T-helper 2 cell (primary cell): Measurements from ENCODE around the gene LYSMD3.
A peak's percentile ranks its signal among the peaks of the same experiment; 100 is the strongest.
"Not testable (repeated sequence)": the region's sequence is repeated elsewhere in the genome, so short reads cannot be mapped to it uniquely, and the experiment has no call there.

Experiments used
- DNase-seq, 5 experiments: peaks; one replicate each; pipeline versions ENCODE4 v3.0.0 to v3.0.0-alpha.2; 2012 to 2022
- total RNA-seq, 2 donors: gene quantifications; one replicate each; lab custom pipeline; 2026; lab: John Stamatoyannopoulos, UW

Gene LYSMD3
- 29.9 to 34.2 reads per million in 2 donors for total RNA-seq

DNA sequence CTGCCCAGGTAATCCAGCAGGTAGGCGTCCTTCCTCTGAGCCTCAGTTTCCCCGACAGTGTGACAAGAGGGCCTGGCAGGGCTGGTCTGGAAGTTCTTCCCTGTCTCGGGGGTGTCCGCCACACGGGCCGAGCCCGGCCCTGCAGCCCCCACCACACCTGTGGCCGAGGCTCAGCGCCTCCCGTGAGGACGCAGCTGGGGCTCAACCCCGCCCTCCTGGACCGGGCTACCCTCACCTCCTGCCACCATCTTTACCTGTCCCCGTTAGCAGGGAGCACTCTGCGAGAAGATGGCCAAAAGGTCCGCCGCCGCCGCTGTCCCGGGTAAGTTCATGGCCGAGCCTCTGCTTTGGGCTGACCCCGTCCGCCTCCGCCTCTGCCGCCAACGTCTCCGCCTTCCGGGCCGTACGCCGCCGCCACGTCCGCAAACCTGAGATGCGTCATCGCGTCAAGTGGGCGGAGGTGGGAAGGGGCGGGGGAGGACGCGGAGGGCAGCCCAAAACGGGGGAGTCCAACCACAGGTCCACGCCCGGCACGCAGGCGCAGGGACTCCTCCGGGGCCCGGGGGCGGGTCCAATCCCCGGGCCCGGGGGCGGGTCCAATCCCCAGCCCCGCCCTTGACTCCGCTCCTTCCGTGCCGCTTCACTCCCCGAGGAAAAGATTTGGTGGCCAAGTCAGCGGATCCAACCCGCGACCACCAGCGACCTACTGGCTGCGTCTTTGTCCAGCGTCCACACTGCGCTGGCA lies at the start of gene LYSMD3:
TSS of gene LYSMD3 (minus strand) at position 391 of the 745 bp plus-strand sequence. CDS start 4,295 bp downstream, outside the sequence.
- peak; percentile 88 to 98 (median 96) for DNase-seq

DNA sequence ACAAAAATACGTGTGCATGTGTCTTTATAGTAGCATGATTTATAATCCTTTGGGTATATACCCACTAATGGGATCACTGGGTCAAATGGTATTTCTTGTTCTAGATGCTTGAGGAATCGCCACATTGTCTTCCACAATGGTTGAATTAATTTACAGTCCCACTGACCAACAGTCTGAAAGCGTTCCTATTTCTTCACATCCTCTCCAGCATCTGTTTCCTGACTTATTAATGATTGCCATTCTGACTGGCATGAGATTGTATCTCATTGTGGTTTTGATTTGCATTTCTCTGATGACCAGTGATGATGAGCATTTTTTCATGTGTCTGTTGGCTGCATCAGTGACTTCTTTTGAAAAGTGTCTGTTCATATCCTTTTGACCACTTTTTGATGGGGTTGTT lies 47.2 kb upstream of the LYSMD3 start:
- not testable (repeated sequence) for DNase-seq

DNA sequence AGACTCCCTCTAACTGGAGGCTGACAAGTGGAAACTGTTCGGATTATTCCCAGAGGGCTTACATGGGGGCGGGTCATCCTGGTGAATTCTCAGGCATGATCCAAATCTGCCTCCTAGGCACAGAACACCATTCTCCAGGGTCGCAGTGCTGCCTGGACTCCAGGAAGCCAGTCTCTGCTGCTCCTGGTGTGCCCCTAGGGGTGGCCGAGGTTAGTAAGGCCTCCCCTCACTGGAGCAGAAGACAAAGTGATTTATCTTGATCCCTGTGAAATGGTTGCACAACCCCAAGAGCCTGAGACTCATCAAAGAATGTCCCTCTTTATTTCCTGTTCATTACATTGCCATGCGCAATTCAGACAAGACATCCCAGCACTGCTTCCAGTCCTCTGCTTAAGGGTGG lies 46.3 kb upstream of the LYSMD3 start:
- no peak for DNase-seq

DNA sequence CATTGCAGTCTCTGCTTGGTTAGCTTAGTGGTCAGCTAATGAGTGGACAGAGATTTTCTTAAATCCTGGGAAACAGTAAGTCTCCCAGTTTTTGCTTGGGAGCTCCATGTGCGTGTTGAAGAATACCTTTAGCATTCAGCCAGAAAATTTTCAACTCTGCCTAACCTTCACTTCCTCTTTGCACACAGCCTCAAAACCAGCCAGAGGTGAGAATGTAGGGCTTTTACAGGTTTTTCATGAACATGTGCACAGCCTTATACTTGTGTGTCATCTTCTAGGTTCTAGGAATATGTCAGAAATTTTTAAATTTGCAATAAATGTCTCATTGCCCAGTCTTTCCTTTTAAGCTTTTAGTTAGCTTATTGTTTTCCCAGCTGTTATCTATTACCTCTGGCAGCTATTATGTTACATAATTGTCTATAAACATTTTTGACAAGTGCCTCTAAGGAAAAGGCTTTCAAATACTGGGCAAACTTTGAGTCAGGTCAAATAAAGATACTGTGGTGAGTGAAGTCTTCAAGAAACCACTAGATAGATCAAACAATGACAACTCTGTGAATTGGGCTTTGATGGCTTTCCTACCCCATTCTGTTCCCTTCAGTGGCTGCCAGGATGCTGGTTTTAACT lies 41.9 kb upstream of the LYSMD3 start:
- no peak for DNase-seq

DNA sequence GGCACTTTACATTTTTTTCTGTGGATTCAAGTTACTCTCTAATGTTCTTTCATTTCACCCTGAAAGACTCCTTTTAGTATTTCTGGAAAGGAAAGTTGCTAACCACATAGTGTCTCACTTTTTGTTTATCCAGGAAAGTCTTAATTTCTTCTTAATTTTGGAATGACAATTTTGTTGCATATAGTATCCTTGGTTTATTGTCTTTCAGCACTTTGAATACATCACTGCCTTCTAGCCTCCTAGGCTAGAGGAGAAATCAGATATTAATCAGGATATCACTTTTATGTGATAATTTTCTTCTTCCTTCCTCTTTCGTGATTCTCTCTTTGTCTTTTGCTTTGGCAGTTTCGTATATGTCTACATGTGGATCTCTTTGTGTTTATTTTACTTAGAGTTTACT lies 40.6 kb upstream of the LYSMD3 start:
- DNase-seq, result no peak

DNA sequence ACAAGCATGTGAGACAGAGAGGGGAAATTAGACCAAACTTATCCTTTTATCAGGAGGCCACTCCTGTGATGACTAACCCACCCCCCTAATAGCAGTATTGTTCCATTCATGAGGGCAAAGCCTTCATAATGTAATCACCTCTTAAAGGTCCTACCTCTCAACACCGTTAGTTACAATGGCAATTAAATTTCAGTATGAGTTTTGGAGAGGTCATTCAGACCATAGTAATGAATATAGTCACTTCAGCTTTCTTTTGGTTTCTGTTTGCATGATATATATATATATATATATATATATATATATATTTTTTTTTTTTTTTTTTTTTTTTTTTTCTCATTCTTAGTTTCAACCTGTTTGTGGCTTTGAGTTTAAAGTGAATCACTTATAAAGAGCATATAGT lies 39.7 kb upstream of the LYSMD3 start:
- DNase-seq, result no peak

DNA sequence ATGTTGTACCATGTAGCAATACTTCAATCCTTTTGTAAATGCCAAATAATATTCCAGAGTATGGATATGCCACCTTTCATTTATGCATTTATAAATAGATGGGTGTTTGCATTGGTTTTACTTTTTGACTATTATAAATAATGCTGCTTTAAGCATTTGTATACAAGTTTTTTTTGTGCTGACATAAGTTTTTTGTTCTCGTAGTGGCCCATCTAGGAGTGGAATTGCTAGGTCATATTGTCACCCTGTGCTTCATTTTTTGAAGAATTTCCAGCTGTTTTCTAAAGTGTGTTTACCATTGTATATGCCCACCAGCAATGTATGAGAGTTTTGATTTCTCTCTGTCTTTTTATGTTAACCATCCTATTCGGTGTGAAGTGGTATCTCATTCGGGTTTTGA lies 36.1 kb upstream of the LYSMD3 start:
- DNase-seq, result no peak

DNA sequence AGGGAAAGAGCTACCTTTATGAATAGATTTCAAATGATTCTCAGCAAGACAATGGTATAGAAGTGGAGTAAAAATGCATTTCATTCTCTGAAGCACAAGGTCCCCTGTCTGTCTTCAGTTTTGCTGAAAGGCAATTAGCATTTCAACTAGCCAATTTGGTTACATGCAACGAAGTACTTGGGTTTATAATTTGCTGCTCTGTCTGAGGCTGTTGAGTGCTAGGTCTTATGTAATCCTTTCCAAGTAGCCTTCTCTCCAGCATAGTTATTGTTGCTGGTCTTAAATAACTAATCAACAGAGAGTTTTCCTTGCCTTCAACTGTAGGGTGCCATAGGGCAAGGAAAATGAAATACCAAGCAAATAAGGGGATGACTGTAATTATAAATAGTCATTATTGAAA lies 33.7 kb upstream of the LYSMD3 start:
- no peak for DNase-seq

DNA sequence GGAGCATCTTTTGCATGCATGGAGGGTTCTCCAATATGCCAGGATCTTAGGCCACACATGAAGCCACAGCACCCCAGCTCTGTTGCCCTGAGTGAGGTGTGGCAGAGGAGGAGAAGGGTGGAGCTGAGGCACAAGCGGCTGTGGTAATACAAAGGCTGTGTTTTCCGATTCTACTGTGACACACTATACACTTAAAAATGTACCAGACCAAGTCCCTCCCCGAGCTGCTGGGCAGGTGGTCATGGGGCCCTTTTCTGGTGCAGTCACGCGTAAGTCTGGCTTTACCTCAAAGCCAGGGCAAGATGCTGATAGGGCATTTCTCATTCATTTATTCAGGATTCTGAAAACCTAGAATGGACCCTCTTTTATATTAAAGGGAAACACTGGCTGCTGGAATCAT lies 33.0 kb upstream of the LYSMD3 start:
- no peak for DNase-seq

DNA sequence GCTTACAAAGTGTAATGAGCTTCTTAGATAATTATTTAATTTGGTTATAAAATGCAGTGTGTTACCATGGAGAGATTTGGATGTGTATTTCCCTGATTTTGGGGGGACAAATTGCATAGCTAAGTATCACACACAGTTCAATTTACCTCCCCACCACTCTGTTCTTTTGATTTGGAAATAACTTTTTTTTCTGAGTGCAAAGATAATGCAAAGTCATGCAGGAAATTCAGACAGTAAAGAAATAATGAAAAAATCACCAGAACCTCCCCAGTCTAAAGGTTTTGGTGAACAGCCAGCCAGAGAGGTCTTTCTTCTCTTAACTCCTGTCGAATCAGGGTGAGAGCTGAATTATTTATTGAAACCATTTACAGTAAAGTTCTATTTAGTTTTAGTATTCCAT lies 32.4 kb upstream of the LYSMD3 start:
- no peak for DNase-seq

DNA sequence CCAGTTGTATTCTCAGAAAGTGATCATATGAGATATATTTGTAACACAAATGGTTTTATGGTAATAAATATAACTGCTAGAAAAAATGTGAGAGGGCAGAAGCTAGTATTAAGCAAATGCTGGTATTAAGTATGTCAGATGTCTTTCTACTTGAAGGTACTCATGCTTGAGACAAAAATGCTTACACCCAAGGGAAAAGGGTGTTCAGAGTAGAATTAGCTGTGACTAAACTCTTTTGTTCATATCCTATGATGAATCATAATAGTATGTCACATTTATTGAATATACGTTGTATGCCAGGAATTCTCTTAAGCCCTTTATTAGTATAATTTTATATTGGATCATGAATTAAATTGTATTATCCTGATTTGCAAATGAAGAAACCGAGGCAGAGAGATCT lies 31.4 kb upstream of the LYSMD3 start:
- no peak for DNase-seq

DNA sequence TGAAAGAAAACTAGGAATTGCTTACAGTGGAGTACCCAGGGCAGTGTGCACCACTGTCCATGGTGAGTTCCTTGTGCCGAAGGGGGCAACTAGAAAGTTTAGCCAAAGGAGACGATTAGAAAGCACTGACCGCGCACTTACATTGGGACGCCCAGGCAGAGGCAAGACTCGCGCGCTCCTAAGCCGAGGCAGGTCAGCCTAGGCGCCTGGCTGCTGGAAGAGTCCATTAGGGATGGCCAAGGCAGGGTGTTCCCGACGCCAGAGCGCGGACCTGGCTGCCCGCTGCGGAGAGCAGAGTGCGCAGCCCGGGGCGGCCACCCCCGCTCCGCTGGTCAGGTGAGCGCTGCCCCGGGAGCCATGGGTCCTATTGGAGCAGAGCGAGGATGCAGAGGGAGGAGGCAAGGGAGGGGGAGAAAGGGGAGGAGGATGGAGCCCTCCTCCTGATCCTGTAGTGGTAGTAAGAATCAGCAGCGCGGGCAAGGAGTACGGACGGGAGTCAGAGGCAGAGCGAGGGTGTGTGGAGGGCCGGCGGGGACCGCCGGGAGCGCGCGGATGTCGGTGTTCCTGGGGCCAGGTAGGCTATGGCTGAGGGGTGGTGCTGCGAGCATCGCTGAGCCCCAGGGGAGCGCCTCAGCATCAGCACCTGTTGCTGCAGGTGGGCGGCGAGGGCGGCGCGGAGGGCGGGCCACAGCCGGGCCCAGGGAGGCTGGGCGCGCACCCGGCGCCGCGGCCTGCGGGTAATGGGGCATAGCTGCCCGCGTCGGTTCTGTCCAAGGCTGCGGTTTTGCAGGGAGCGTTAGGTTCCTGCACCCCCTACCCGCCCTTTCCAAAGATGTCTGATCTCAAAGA lies 29.2 kb upstream of the LYSMD3 start, which contains the start of gene ADGRV1:
TSS of gene ADGRV1 (plus strand) at position 454 of the 849 bp plus-strand sequence. CDS start at position 553, 99 bp downstream.
- no peak for DNase-seq

DNA sequence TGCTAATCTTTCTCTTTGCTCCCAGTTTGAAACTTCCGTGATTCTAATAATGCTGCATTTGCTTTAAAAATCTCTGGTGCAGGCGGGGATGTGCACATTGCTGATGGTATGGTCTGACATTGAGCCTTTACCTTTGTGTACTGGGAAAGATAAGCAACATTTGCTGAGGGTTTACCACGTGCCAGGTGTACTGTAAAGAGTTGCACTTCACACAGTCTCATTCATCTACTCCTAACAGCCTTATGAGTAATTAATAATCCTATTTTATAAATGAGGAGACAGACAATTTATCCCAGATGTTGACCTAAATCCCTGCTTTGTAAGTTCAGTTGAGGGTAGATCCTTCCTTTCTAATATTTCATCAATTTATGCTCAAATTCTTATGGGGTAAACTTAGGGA lies 28.5 kb upstream of the LYSMD3 start:
- no peak for DNase-seq

DNA sequence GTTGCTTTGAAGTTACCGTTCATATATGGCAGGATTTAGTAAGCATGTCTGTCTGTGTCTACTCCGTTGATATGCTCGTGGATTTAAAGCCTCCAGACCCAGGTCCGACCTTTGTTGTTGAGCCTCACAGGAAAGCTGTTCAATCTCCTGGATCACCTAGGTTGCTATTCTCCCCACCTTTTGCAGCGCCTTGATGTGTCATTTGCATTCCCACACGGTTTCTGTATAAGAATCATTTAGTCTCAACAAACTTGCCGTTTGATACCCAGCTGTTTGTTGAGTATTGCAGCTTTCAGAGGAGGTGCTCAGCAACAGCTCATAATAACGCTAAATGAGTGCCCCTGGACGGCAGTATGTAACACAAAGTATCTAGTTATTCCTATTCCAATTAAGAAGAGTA lies 28.0 kb upstream of the LYSMD3 start:
- no peak for DNase-seq

DNA sequence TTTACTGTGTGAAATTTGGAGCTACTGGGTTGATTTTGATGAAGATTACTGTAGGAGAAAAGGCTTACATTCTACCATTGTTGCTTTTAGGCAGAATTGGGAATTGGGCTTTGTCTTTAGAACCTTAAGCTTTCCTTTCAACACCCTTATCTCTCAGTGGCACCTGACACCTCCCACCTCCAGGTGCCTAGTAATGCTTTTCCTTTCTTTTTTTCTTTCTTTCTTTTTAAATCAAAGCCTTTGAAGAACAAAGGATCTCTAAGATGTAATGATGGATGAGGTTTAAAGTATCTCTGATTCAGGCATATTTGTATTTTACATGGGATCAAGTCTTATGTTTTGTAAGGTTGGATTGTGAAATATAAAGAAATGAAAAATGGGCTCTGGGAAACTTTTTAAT lies 26.3 kb upstream of the LYSMD3 start:
- DNase-seq, result no peak

DNA sequence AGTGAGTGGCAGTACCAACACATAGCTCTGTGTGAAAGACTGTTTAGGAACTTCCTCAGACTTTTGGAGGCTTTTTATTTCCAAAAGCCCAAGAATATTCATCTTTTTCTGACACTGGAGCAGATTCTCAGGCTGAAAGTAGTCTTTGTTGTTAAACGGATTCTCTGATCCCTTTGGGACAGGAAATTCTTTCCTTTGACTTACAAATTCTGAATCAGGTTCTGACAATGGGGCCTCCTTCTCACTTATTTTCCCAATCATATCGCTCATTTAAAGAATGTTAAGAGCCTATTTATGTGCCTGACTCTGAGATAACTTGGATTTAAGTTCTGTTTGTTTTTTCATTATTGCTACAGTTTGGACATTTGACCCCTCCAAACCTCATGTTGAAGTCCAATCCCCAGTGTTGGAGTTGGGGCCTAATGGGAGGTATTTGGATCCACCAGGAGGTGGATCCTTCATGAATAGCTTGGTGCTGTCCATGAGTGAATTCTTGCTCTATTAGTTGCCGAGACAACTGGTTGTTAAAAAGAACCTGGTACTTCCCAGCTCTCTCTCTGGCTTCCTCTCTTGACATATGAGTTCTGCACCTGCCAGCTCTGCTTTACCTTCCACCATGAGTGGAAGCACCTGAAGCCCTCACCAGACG lies 25.1 kb upstream of the LYSMD3 start:
- DNase-seq, result no peak

DNA sequence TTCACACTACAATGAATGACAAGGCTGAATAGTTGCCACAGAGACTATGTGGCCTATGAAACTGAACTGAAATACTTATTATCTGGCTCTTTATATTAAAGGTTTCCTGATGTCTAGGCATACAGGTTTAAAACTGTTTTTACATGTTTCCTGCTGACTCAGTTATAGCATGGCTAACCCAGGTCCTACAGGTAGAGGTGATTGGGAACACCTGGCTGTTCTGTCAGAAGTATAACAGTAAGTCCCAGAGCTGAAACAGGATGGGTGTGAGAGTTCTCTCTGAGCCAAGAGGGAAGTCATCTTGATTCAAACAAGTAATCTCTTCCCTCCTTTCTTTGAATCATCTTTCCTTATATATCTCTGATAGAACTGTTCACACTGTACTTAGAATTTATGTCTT lies 24.3 kb upstream of the LYSMD3 start:
- DNase-seq, result no peak

DNA sequence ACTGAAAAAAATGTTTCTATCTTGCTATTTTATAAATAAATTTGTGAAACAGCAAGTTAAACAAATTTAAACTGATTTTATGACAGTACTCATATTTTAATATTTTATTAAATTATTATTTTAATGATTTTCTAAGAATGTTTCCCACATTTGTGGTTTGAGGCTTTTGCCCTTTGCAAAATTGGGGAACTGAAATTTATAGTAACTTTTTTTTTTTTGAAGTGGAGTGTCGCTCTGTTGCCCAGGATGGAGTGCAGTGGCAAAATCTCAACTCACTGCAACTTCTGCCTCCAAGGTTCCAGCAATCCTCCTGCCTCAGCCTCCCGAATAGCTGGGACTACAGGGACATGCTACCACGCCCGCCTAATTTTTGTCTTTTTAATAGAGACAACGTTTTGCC lies 22.0 kb upstream of the LYSMD3 start:
- DNase-seq, result no peak

DNA sequence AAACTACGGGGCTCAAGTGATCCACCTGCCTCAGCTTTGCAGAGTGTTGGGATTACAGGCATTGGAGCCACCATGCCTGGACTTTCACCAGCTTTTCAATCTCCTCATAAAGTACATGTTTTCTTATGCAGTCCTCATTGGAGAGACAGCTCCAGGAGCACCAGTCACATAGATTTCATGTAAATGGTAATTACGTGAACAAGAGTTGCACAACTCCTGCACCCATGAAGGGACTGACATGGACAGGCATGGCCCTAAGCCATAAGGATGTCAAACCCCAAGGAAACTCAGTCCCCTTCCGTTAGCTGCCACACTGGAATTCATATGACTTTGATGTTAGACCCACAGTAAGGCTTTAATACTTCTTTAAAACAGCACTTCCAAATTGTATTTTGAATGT lies 21.6 kb upstream of the LYSMD3 start:
- DNase-seq, result no peak

DNA sequence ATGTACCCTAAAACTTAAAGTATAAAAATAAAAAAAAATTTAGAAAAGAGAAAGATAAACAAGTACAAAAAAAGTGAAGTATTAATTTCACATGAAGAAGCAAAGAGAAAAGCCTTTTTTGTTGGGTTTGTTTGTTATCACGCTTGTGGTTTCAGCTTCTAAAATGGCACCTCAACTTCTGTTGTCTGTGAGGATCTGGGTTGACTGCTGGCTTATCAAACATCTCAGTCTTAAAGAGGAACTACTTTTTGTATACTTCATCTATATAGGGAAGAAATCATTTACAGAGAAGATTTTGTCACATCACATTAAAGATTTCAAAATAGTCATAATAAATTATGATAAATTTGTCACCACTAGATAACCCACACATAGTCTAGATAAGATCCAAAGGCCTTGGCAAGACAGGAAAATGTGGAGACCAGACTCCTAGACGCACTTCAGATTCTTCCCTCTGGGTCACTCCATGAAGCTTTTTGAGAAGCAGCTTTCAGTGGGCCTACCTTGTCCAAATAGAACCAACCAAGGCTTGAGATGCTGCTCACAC lies 20.4 kb upstream of the LYSMD3 start:
- peak in 1 of 5 experiments; percentile 27 for DNase-seq

DNA sequence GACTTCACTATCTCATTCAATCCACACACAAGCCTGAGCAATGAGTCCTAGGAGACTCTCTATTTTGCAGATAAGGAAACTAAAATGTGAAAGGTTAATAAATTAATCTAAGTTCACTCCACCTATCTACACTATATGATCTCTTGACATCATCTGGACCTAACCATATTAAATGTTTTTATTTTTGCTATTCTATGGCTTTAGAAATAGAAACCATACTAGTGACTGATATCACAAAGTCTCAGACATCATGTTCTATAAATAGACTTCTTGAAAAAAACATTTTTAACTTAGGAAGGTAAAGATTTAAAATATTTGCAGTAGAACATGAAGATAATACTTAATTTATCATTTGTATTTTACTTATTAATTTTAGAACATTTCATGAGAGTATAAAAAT lies 19.8 kb upstream of the LYSMD3 start:
- DNase-seq, result no peak

DNA sequence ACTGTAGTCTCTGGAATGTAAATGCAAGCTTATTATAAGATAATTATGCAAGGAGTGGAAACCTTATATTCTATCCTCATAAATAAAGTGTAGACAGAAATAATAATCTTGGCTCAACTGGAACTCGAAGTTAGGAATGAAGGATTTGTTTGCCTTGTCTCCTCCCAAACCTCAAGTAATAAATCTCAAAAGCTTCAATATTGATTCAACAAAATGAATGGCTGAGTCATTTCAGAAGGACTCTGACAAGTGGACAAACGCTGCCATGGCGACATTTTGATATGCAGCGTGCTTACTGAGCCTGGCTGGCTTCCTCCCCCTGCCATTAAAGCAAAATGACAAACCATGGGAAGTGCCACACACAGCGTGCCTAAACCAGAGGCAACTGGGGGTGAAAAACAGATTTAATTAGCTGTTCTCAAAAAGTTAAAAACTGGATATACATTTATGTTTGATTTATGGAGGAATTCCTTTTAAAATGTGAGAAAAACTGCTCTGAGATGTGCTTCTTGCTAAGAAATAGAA lies 18.7 kb upstream of the LYSMD3 start:
- no peak for DNase-seq
